Measurements from ENCODE around the gene STK39.
"Not testable (repeated sequence)": the region's sequence is repeated elsewhere in the genome, so short reads cannot be mapped to it uniquely, and the experiment has no call there.

STK39 gene

GRCh38 chr2:168138374-168138773 is 109.0 kb downstream of the STK39 start:
- DNase-seq (ENCODE audit: low read depth, low spot score), result no peak

- DNase-seq (ENCODE audit: low read depth, low spot score), result no peak
Measured at GRCh38 chr2:168137510-168138180, 109.8 kb downstream of the STK39 start.

GRCh38 chr2:168136392-168136977 is 110.9 kb downstream of the STK39 start:
- no peak for DNase-seq (ENCODE audit: low read depth, low spot score)

- no peak for DNase-seq (ENCODE audit: low read depth, low spot score)
Measured at GRCh38 chr2:168135630-168136029, 111.8 kb downstream of the STK39 start.

- DNase-seq (ENCODE audit: low read depth, low spot score), result no peak
Measured at GRCh38 chr2:168135121-168135520, 112.3 kb downstream of the STK39 start.

- no peak for DNase-seq (ENCODE audit: low read depth, low spot score)
Measured at GRCh38 chr2:168134485-168134884, 112.9 kb downstream of the STK39 start.

GRCh38 chr2:168132389-168132788 is 115.0 kb downstream of the STK39 start:
- no peak for DNase-seq (ENCODE audit: low read depth, low spot score)

- DNase-seq (ENCODE audit: low read depth, low spot score), result no peak
Measured at GRCh38 chr2:168130346-168130745, 117.0 kb downstream of the STK39 start.

- DNase-seq (ENCODE audit: low read depth, low spot score), result no peak
Measured at GRCh38 chr2:168127371-168127770, 120.0 kb downstream of the STK39 start.

- not testable (repeated sequence) for DNase-seq (ENCODE audit: low read depth, low spot score)
Measured at GRCh38 chr2:168122210-168122609, 125.2 kb downstream of the STK39 start.

GRCh38 chr2:168120730-168121129 is 126.7 kb downstream of the STK39 start:
- no peak for DNase-seq (ENCODE audit: low read depth, low spot score)

- DNase-seq (ENCODE audit: low read depth, low spot score), result no peak
Measured at GRCh38 chr2:168120310-168120709, 127.1 kb downstream of the STK39 start.

GRCh38 chr2:168119515-168120141 is 127.8 kb downstream of the STK39 start:
- no peak for DNase-seq (ENCODE audit: low read depth, low spot score)

GRCh38 chr2:168118733-168119514 is 128.5 kb downstream of the STK39 start:
- no peak for DNase-seq (ENCODE audit: low read depth, low spot score)

GRCh38 chr2:168116448-168116847 is 130.9 kb downstream of the STK39 start:
- DNase-seq (ENCODE audit: low read depth, low spot score), result no peak

- no peak for DNase-seq (ENCODE audit: low read depth, low spot score)
Measured at GRCh38 chr2:168114619-168115018, 132.8 kb downstream of the STK39 start.

- no peak for DNase-seq (ENCODE audit: low read depth, low spot score)
Measured at GRCh38 chr2:168114040-168114439, 133.4 kb downstream of the STK39 start.

- DNase-seq (ENCODE audit: low read depth, low spot score), result no peak
Measured at GRCh38 chr2:168107322-168107721, 140.1 kb downstream of the STK39 start.

GRCh38 chr2:168105127-168105683 is 142.2 kb downstream of the STK39 start:
- no peak for DNase-seq (ENCODE audit: low read depth, low spot score)

- DNase-seq (ENCODE audit: low read depth, low spot score), result no peak
Measured at GRCh38 chr2:168097431-168097830, 150.0 kb downstream of the STK39 start.

- DNase-seq (ENCODE audit: low read depth, low spot score), result no peak
Measured at GRCh38 chr2:168096158-168096557, 151.2 kb downstream of the STK39 start.

- DNase-seq (ENCODE audit: low read depth, low spot score), result no peak
Measured at GRCh38 chr2:168091986-168092385, 155.4 kb downstream of the STK39 start.
